Measurements from ENCODE around the gene TMEM185B. TPM values are rescaled to one million over a fixed set of nuclear protein-coding genes. Genes with fewer than 3 reads are reported as not detected.

The TMEM185B gene
- total RNA-seq, 3 donors from 2014 or later: 18.1 to 31.9 (median 26.2) TPM

- intact Hi-C loops (cut with DNase I; ENCODE audit: low total_unique reads): no loop called here
- no peak for DNase-seq (ENCODE audit: low spot score in 2 of 2)
- Histone ChIP-seq H3K36me3 (no peaks in the 10 kb centered on the region), H3K4me3 (no peak overlapping the region), H3K4me1 (no peaks in the 10 kb centered on the region), H3K27me3 (no peaks in the 10 kb centered on the region), H3K27ac (no peak overlapping the region), H3K9me3 (peaks cover 0 to 18% of the 10 kb centered on the region in 2 donors)
- TF ChIP-seq, protein P1, sequence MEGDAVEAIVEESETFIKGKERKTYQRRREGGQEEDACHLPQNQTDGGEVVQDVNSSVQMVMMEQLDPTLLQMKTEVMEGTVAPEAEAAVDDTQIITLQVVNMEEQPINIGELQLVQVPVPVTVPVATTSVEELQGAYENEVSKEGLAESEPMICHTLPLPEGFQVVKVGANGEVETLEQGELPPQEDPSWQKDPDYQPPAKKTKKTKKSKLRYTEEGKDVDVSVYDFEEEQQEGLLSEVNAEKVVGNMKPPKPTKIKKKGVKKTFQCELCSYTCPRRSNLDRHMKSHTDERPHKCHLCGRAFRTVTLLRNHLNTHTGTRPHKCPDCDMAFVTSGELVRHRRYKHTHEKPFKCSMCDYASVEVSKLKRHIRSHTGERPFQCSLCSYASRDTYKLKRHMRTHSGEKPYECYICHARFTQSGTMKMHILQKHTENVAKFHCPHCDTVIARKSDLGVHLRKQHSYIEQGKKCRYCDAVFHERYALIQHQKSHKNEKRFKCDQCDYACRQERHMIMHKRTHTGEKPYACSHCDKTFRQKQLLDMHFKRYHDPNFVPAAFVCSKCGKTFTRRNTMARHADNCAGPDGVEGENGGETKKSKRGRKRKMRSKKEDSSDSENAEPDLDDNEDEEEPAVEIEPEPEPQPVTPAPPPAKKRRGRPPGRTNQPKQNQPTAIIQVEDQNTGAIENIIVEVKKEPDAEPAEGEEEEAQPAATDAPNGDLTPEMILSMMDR (IDR thresholded peaks at IDR 0.05): no peak
- no peak for TF ChIP-seq POLR2AphosphoS5 (IDR thresholded peaks at IDR 0.05)
- no peak for TF ChIP-seq POLR2A (IDR thresholded peaks at IDR 0.05)
These were observed 34.0 kb downstream of the TMEM185B start for GRCh38 chr2:120189189-120189588.

DNA sequence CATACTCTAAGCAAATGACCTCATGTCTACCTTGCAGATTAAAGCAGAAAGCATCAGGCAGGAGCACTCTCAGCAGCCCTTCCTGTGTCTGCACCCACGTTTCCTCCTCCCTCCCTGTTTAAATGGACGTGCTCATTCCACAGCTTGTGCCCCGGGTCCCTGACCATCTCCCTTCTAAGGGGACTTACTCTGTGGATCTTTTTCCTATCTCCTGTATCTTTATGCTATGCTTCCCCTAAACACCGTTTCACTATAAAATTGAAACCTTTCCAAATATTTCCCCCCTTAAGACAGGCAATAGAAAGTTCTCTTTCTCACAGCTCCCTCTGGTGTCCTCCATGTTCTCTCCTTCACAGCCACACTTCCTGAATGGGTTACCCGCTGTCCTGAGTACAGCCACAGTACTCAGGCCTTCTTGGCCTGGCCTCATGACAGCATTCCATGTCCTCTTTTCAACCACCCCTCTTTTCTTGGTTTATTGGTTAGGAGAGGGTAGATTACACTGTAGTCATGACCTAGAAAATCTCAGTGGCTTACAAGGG lies 41.1 kb downstream of the TMEM185B start:
- TF ChIP-seq, protein P1 (IDR thresholded peaks at IDR 0.05): no peak
- TF ChIP-seq POLR2A (IDR thresholded peaks at IDR 0.05): no peak
- TF ChIP-seq POLR2AphosphoS5 (IDR thresholded peaks at IDR 0.05): no peak
- H3K4me3 ChIP-seq: no peak overlapping the region
- no peaks in the 10 kb centered on the region for H3K27me3 ChIP-seq
- intact Hi-C loops (cut with DNase I; ENCODE audit: low total_unique reads): no loop called here
- DNase-seq (ENCODE audit: low spot score in 2 of 2): no peak
- H3K4me1 ChIP-seq: no peaks in the 10 kb centered on the region
- no peaks in the 10 kb centered on the region for H3K36me3 ChIP-seq
- no peak overlapping the region for H3K27ac ChIP-seq
- no peaks in the 10 kb centered on the region for H3K9me3 ChIP-seq

GRCh38 chr2:120180066-120180465 lies 43.1 kb downstream of the TMEM185B start:
- no peaks in the 10 kb centered on the region for H3K36me3 ChIP-seq
- intact Hi-C loops (cut with DNase I; ENCODE audit: low total_unique reads): no loop called here
- TF ChIP-seq POLR2AphosphoS5 (IDR thresholded peaks at IDR 0.05): no peak
- TF ChIP-seq, protein P1 (IDR thresholded peaks at IDR 0.05): no peak
- no peaks in the 10 kb centered on the region for H3K4me1 ChIP-seq
- no peak overlapping the region for H3K27ac ChIP-seq
- no peak for DNase-seq (ENCODE audit: low spot score in 2 of 2)
- no peaks in the 10 kb centered on the region for H3K27me3 ChIP-seq
- no peak overlapping the region for H3K4me3 ChIP-seq
- H3K9me3 ChIP-seq: no peaks in the 10 kb centered on the region

GRCh38 chr2:120179396-120179795 lies 43.8 kb downstream of the TMEM185B start:
- Histone ChIP-seq H3K36me3 (no peaks in the 10 kb centered on the region), H3K27ac (no peak overlapping the region), H3K9me3 (no peaks in the 10 kb centered on the region), H3K4me3 (no peak overlapping the region), H3K27me3 (no peaks in the 10 kb centered on the region), H3K4me1 (no peaks in the 10 kb centered on the region)
- TF ChIP-seq POLR2A (IDR thresholded peaks at IDR 0.05) (no peak), POLR2AphosphoS5 (IDR thresholded peaks at IDR 0.05) (no peak)
- TF ChIP-seq, protein P1 (IDR thresholded peaks at IDR 0.05): no peak
- intact Hi-C loops (cut with DNase I; ENCODE audit: low total_unique reads): no loop called here
- no peak for DNase-seq (ENCODE audit: low spot score in 2 of 2)

GRCh38 chr2:120177973-120178372 lies 45.2 kb downstream of the TMEM185B start:
- TF ChIP-seq POLR2AphosphoS5 (IDR thresholded peaks at IDR 0.05) (no peak), POLR2A (IDR thresholded peaks at IDR 0.05) (no peak)
- TF ChIP-seq, protein P1 (IDR thresholded peaks at IDR 0.05): no peak
- no peaks in the 10 kb centered on the region for H3K4me1 ChIP-seq
- no peaks in the 10 kb centered on the region for H3K27me3 ChIP-seq
- H3K4me3 ChIP-seq: no peak overlapping the region
- no peak for DNase-seq (ENCODE audit: low spot score in 2 of 2)
- H3K36me3 ChIP-seq: no peaks in the 10 kb centered on the region
- intact Hi-C loops (cut with DNase I; ENCODE audit: low total_unique reads): no loop called here
- no peaks in the 10 kb centered on the region for H3K9me3 ChIP-seq
- H3K27ac ChIP-seq: no peak overlapping the region
